Choroid plexus epithelial cell (primary cell): ENCODE results near the gene VTCN1.

Source experiments
- DNase-seq: peaks from one replicate; pipeline ENCODE4 v3.0.0-alpha.2; 2010; ENCODE audit warnings: low read depth
- H3K4me3 ChIP-seq: 2 replicates; pipeline ENCODE4 v1.5.1; 2011; ENCODE audit warnings: low read depth, mild to moderate bottlenecking, control low read depth, low read length, moderate library complexity
- TF ChIP-seq, protein P1 (sequence below): conservative IDR thresholded peaks from 2 replicates; pipeline ENCODE4 v1.5.1; 2011; ENCODE audit warnings: low read depth, mild to moderate bottlenecking, control low read depth, inconsistent platforms, low read length, moderate library complexity

Gene VTCN1

DNA sequence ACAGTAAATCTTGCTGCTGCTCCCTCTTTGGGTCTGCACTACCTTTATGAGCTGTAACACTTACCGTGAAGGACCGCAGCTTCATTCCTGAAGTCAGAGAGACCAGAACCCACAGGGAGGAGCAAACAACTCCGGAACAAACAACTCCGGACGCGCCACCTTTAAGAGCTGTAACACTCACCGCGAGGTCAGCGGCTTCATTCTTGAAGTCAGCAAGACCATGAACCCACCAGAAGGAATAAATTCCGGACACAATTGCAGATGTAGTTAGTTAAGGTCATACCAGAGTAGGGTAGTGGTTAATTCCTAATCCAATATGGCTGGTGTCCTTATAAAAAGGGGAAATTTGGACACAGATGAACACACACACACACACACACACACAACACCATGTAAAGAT, 37.7 kb downstream of the VTCN1 start:
- no peak overlapping the region for H3K4me3 ChIP-seq
- TF ChIP-seq, protein P1, sequence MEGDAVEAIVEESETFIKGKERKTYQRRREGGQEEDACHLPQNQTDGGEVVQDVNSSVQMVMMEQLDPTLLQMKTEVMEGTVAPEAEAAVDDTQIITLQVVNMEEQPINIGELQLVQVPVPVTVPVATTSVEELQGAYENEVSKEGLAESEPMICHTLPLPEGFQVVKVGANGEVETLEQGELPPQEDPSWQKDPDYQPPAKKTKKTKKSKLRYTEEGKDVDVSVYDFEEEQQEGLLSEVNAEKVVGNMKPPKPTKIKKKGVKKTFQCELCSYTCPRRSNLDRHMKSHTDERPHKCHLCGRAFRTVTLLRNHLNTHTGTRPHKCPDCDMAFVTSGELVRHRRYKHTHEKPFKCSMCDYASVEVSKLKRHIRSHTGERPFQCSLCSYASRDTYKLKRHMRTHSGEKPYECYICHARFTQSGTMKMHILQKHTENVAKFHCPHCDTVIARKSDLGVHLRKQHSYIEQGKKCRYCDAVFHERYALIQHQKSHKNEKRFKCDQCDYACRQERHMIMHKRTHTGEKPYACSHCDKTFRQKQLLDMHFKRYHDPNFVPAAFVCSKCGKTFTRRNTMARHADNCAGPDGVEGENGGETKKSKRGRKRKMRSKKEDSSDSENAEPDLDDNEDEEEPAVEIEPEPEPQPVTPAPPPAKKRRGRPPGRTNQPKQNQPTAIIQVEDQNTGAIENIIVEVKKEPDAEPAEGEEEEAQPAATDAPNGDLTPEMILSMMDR = no peak
- DNase-seq = no peak

DNA sequence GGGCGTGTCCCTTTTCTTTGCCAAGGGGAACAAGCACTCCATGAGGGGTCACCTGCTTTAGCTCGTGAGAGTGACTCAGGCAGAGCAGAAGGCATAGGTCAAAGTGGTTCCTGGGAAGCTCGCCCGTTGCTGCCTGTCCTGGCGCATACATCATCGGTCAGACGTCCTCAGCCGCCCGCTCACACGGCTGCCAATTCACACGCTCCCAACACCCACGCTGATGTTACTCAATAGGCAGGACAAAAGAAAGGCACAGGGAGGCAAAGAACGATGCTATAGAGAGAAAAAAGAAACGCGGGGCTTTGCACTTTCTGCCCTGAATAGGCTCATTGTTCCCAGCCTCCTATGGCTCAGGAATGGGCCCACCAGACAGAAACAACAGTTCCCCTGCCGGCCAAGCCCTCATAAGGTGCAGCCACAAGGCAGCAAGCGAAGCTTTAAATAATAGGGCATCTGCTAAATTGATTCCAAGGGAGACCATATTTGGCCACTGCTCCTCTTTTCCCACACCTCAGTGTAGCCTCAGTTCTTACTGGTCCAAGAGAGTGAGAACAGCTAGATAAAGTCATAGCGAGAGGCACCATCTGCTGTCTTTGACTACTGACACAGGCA, 38.7 kb downstream of the VTCN1 start:
- DNase-seq = peak; percentile 81
- TF ChIP-seq, protein P1 = no peak
- H3K4me3 ChIP-seq = no peak overlapping the region

DNA sequence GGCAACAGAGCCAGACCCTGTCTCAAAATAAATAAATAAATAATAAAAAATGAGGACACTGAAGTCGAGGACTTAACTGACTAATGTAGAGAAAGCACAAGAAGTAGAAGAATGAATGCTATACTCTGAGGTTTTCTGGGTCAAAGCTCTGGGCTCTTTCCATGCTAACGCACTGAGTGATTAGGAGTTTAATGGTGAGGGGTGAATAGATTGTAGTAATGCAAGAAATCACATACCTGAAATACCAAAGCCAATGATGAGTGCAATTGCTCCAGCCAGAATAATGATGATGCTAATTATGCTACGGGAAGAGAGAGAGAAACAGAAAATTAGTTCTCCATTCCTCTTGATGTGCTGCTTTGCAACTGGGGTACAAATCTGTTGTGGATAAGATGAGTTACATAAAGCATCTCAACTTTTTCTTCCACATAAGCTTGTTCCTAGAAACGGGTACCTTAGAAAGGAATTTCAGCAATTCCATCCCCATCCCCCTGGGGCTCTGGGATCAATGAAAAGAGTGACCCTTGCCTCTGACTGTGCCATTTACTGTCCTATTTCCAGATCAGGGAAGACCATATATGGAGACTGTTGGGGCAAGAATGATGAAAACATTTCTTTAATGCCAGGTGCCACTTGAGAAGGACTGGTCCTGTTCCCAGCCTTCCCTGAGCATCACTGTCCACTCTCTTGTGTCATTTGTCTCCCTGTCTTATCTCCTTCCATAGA, 40.7 kb downstream of the VTCN1 start:
- DNase-seq = no peak
- TF ChIP-seq, protein P1 = no peak
- H3K4me3 ChIP-seq = no peak overlapping the region

DNA sequence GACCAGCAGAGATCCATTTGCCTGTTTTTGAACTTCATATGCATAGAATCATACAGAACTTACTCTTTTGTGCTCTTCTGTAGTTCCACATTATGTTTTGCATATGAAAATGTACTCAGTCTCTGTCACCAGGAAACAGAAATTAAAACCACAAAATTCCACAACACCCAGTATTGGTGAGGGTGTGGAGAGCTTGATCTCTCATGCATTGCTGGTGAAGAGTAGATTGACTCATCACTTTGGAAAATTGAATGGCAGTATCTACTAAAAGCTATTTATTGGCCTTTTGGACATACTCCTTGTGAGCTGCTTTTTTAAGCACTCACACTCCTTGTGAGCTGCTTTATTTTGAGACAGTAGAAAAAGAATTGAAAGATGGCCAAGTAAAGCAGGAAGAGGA, 43.3 kb downstream of the VTCN1 start:
- TF ChIP-seq, protein P1 = no peak
- no peak overlapping the region for H3K4me3 ChIP-seq
- peak; percentile 13 for DNase-seq

DNA sequence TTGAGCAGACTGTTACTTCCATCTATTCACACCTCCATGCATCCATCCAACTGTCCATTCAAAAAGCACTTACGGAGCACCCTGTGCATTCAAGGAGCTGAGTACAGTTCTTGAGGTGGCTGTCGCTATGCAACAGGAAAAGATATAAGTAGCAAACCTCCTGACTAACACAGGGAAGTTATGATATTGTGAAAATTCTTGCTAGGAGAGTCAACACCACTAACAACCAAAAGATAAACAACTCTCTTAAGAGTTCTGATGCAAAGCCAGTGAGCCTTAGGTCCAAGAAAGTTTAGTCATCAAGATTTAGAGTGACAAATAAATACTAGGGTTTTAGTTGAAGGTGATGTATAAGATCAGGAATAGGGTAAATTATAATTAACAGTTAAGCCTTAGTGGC, 44.7 kb downstream of the VTCN1 start:
- no peak overlapping the region for H3K4me3 ChIP-seq
- DNase-seq = peak; percentile 63
- TF ChIP-seq, protein P1 = no peak

DNA sequence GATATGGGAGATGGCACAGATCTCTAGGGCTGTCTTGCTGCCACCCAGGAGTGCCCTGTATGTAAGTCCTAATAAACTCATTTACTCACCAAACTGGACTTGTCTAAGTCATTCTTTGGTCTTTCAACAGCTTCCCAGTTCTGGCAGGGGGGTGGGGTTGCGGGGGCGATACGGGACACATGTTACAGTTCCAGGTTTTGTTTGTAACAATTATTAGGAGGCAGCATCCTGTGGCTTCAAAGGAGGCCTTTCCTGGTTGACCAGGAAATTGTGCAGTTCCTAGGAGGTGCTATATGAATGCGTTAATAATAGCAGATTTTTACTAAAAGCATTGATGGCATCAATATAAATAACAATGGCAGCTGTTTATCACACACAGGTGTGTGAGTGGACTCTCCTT, 46.5 kb downstream of the VTCN1 start:
- no peak overlapping the region for H3K4me3 ChIP-seq
- DNase-seq = no peak
- TF ChIP-seq, protein P1 = no peak

DNA sequence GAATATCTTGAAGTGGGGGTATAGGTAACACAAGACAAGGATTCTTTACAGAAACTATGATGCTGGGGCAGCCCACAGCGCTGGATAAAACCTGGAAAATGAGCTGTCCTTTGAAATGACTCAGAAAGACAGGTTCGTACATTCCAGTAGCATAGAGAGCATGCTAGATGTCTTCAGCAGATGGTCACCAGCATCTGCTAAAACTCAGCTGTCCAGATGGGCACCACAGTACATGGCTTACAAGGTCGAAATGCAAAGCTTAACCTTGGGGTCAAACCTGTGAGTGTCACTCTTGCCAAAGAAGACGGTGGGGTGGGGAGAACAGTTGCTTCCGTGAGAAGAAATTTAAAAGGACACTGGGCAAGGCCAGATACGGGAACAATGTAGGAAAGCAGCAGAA, 47.9 kb downstream of the VTCN1 start:
- no peak for DNase-seq
- no peak overlapping the region for H3K4me3 ChIP-seq
- TF ChIP-seq, protein P1 = no peak
